ENCODE results near the gene ITGB4.

The ITGB4 gene

GRCh38 chr17:75721463-75722011, 278 bp downstream of the ITGB4 start:
- no peak for DNase-seq (ENCODE audit: low read depth in 2 of 2)
- H3K4me3 ChIP-seq (replicated peaks in 1 of 2; ENCODE audit: low read depth in 2 of 2, low read length in 2 of 2) = no peak overlapping the region
- no peak for TF ChIP-seq CTCF (IDR thresholded peaks at IDR 0.05; ENCODE audit: low read depth, low read length)

DNA sequence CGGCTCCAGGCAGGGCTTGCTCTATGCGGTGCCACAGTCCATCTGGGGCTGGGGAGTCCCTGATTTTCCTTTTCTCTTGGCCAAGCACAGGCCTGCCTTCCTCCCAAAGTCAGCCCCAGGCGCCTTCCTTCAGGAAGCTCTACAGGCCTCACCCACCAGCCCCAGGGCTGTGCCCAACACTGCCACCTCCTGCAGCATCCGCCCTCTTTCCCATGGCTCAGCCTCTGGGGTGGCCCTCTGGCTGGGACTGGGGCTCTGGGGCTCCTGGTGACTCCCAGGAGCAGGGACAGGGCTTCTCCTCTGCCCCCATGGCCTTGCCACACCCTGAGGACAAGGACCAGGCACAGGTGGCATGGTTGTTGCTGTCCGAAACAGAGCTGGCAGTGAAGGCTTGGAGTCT, 817 bp downstream of the ITGB4 start:
- no peak overlapping the region for H3K4me3 ChIP-seq (replicated peaks in 1 of 2; ENCODE audit: low read depth in 2 of 2, low read length in 2 of 2)
- no peak for DNase-seq (ENCODE audit: low read depth in 2 of 2)
- TF ChIP-seq CTCF (IDR thresholded peaks at IDR 0.05; ENCODE audit: low read depth, low read length) = no peak

DNA sequence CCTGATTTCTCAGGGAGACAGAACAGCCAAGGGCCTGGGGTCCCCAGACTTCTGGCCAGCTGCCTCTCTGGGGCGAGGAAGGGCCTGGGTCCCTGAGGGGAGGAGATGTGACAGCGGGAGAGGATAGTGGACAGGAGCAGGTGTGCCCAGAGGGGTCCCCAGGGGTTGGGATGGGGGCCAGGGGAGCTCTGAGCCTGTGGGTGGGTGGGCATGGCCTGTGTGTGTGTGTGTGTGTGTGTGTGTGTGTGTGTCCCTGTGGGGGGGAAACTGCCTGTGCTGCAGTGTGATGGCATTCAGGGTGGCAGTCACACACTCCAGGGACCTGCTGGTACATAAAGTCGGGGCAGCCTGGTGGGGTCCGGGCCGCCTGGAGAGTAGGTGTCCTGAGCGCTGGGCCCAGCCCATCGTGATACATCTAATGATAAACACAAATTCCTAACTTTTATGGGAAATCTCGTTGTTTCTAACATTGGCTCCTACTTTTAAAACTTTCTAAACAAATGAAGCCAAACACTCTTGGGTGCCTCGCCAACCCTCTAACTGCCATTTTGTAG, 1.4 kb downstream of the ITGB4 start:
- TF ChIP-seq CTCF (IDR thresholded peaks at IDR 0.05; ENCODE audit: low read depth, low read length) = no peak
- DNase-seq (ENCODE audit: low read depth in 2 of 2) = no peak
- no peak overlapping the region for H3K4me3 ChIP-seq (replicated peaks in 1 of 2; ENCODE audit: low read depth in 2 of 2, low read length in 2 of 2)

DNA sequence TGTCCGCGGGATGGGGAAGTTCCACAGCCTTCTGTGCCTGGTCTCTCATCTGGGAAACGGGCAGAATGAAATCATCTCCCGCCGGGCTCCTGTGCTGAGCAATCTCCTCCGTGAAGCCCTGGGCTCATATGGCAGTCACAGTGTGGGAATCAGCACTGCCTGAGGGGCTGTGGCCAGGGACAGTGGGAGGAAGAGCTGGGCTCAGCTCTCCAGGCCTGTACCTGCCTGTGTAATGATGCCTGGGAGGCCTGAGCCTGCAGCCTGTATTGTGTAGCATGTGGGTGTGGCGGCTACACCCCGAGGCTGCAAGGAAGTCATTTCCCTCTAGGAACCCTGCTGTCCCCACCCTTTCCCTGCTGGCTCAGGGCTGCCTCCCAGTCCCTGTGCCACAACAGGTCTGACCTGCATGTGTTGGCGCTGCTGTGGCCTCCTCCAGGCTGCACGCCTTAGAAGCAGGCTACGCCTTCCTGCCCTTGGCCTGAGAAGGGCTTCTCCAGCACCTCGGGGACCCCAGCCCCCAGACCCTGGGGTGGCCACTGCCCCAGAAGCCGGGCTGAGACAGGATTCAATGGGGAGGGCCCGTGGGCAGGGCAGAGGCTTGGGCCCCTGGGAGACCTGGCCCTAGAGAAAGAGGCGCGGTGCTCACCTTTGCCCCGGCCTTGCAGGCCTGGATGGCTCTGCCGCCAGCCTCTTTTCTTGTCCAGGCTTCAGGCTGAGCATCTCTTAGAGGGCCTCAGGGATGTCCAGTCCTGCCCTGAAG, 2.1 kb downstream of the ITGB4 start:
- no peak overlapping the region for H3K4me3 ChIP-seq (replicated peaks in 1 of 2; ENCODE audit: low read depth in 2 of 2, low read length in 2 of 2)
- TF ChIP-seq CTCF (IDR thresholded peaks at IDR 0.05; ENCODE audit: low read depth, low read length) = no peak
- DNase-seq (ENCODE audit: low read depth in 2 of 2) = no peak

DNA sequence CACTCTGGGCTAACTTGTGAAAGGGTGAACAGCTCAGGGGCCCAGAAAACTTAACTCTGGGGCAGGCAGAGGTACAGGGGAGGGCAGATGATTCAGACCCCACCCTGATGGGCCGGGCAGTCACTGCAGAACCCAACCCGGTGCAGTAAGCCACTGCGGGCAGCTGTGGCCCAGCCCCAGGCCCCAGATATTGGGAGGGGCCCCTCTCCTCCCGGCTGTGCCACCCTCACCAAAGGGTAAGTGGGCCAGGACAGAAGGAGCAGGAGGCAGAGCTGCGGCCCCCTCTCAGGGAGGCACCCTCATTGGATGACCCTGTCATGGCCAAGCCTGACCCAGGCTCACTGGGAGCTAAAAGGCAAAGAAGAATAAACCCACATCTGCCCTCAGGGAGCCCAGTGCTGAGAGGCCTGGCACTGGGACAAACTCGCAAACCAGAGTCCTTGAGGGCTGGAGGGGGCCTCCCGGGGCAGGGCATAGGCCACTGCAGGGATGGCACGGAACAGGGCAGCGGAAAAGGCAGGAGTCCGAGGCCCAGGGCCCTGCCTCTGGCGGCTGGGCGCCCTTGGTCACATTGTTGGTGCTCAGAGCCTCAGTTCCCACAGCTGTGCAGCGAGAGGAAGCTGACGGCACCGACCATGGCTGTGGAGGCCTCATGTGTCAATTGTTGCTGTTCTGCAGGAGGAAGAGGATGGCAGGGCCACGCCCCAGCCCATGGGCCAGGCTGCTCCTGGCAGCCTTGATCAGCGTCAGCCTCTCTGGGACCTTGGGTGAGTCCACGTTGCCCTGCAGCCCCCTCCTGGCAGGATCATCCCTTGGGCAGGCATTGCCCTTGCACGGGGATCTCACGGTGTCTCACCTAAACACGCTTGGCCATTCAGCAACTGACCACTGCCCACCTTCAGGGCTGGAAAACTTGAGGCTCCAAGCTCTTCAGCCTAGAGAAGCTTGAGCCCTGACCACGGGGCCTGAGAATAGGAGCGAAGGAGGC, 3.1 kb downstream of the ITGB4 start:
- H3K4me3 ChIP-seq (replicated peaks in 1 of 2; ENCODE audit: low read depth in 2 of 2, low read length in 2 of 2) = no peak overlapping the region
- no peak for DNase-seq (ENCODE audit: low read depth in 2 of 2)
- TF ChIP-seq CTCF (IDR thresholded peaks at IDR 0.05; ENCODE audit: low read depth, low read length) = no peak

DNA sequence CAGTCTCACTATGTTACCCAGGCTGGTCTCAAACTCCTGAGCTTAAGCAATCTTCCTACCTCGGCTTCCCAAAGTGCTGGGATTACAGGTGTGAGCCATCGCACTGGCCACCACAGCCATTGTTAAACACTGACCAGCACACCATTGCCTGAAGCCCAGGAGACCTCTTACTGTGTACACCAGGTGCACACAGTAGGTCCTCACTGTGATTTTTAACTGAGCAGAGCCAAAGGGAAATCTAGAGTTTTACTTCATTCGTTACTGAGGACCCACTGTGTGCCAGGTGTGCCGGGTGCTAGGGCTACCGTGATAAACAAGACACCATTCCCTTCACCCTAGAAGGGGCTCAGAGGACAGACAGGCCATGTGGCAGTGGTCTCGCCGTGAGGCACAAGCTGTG, 4.2 kb downstream of the ITGB4 start:
- DNase-seq (ENCODE audit: low read depth in 2 of 2) = no peak
- TF ChIP-seq CTCF (IDR thresholded peaks at IDR 0.05; ENCODE audit: low read depth, low read length) = no peak

More for the DNA sequence above, 4.2 kb downstream of the ITGB4 start:
- no peak overlapping the region for H3K4me3 ChIP-seq (replicated peaks in 1 of 2; ENCODE audit: low read depth in 2 of 2, low read length in 2 of 2)

All from cardiac fibroblast (primary cell).